ENCODE results near the gene BCAS3. TPM values are rescaled to one million over a fixed set of nuclear protein-coding genes. Genes with fewer than 3 reads are reported as not detected.
"Not testable (repeated sequence)": the region's sequence is repeated elsewhere in the genome, so short reads cannot be mapped to it uniquely, and the experiment has no call there.

BCAS3 gene
- total RNA-seq, 3 donors from 2014 or later: 3.6 to 4.2 (median 4.1) TPM

- ATAC-seq (no peak), DNase-seq (no peak)
- Mint-ChIP-seq H3K4me3 (no peak overlapping the region), H3K9me3 (no peaks in the 10 kb centered on the region), H3K4me1 (ENCODE audit: low read depth) (no peaks in the 10 kb centered on the region), H3K27me3 (ENCODE audit: low read depth) (no peaks in the 10 kb centered on the region), H3K36me3 (ENCODE audit: insufficient read depth) (peaks cover 15% of the 10 kb centered on the region)
These were observed 315.8 kb downstream of the BCAS3 start for GRCh38 chr17:60993497-60993896.

- Mint-ChIP-seq H3K9me3 (no peaks in the 10 kb centered on the region), H3K27me3 (ENCODE audit: low read depth) (no peaks in the 10 kb centered on the region), H3K4me1 (ENCODE audit: low read depth) (no peaks in the 10 kb centered on the region), H3K36me3 (ENCODE audit: insufficient read depth) (peaks cover 13% of the 10 kb centered on the region), H3K4me3 (no peak overlapping the region)
- ATAC-seq (no peak), DNase-seq (no peak)
These were observed 318.0 kb downstream of the BCAS3 start for GRCh38 chr17:60995680-60996079.

GRCh38 chr17:61000911-61001310 lies 323.3 kb downstream of the BCAS3 start:
- Mint-ChIP-seq H3K36me3 (ENCODE audit: insufficient read depth) (peaks cover 5% of the 10 kb centered on the region), H3K27me3 (ENCODE audit: low read depth) (no peaks in the 10 kb centered on the region), H3K4me3 (no peak overlapping the region), H3K9me3 (no peaks in the 10 kb centered on the region), H3K4me1 (ENCODE audit: low read depth) (no peaks in the 10 kb centered on the region)
- no peak for ATAC-seq
- no peak for DNase-seq

- no peak overlapping the region for H3K4me3 Mint-ChIP-seq
- H3K4me1 Mint-ChIP-seq (ENCODE audit: low read depth): no peaks in the 10 kb centered on the region
- peaks cover 5% of the 10 kb centered on the region for H3K36me3 Mint-ChIP-seq (ENCODE audit: insufficient read depth)
- H3K27me3 Mint-ChIP-seq (ENCODE audit: low read depth): no peaks in the 10 kb centered on the region
- ATAC-seq (no peak), DNase-seq (no peak)
- H3K9me3 Mint-ChIP-seq: no peaks in the 10 kb centered on the region
These were observed 324.7 kb downstream of the BCAS3 start for GRCh38 chr17:61002316-61002736.

- H3K4me3 Mint-ChIP-seq: no peak overlapping the region
- no peaks in the 10 kb centered on the region for H3K27me3 Mint-ChIP-seq (ENCODE audit: low read depth)
- no peaks in the 10 kb centered on the region for H3K9me3 Mint-ChIP-seq
- DNase-seq (no peak), ATAC-seq (no peak)
- H3K4me1 Mint-ChIP-seq (ENCODE audit: low read depth): no peaks in the 10 kb centered on the region
- peaks cover 8% of the 10 kb centered on the region for H3K36me3 Mint-ChIP-seq (ENCODE audit: insufficient read depth)
These were observed 327.7 kb downstream of the BCAS3 start for GRCh38 chr17:61005358-61005757.

GRCh38 chr17:61005958-61006357 lies 328.3 kb downstream of the BCAS3 start:
- H3K9me3 Mint-ChIP-seq; H3K4me3 Mint-ChIP-seq; H3K27me3 Mint-ChIP-seq (ENCODE audit: low read depth); H3K36me3 Mint-ChIP-seq (ENCODE audit: insufficient read depth); H3K4me1 Mint-ChIP-seq (ENCODE audit: low read depth); ATAC-seq; DNase-seq: not testable (repeated sequence)

- Mint-ChIP-seq H3K9me3 (no peaks in the 10 kb centered on the region), H3K36me3 (ENCODE audit: insufficient read depth) (peaks cover 8% of the 10 kb centered on the region), H3K27me3 (ENCODE audit: low read depth) (no peaks in the 10 kb centered on the region), H3K4me3 (no peak overlapping the region), H3K4me1 (ENCODE audit: low read depth) (no peaks in the 10 kb centered on the region)
- DNase-seq (no peak), ATAC-seq (no peak)
These were observed 330.3 kb downstream of the BCAS3 start for GRCh38 chr17:61007980-61008379.

- DNase-seq (no peak), ATAC-seq (no peak)
- peaks cover 5% of the 10 kb centered on the region for H3K36me3 Mint-ChIP-seq (ENCODE audit: insufficient read depth)
- no peaks in the 10 kb centered on the region for H3K9me3 Mint-ChIP-seq
- no peak overlapping the region for H3K4me3 Mint-ChIP-seq
- no peaks in the 10 kb centered on the region for H3K27me3 Mint-ChIP-seq (ENCODE audit: low read depth)
- H3K4me1 Mint-ChIP-seq (ENCODE audit: low read depth): no peaks in the 10 kb centered on the region
These were observed 332.0 kb downstream of the BCAS3 start for GRCh38 chr17:61009663-61010062.

GRCh38 chr17:61010661-61011170 lies 333.1 kb downstream of the BCAS3 start:
- H3K36me3 Mint-ChIP-seq (ENCODE audit: insufficient read depth): peaks cover 3% of the 10 kb centered on the region
- no peaks in the 10 kb centered on the region for H3K4me1 Mint-ChIP-seq (ENCODE audit: low read depth)
- no peak for ATAC-seq
- H3K27me3 Mint-ChIP-seq (ENCODE audit: low read depth): no peaks in the 10 kb centered on the region
- H3K4me3 Mint-ChIP-seq: no peak overlapping the region
- H3K9me3 Mint-ChIP-seq: no peaks in the 10 kb centered on the region
- DNase-seq: no peak

GRCh38 chr17:61011251-61011650 lies 333.6 kb downstream of the BCAS3 start:
- Mint-ChIP-seq H3K36me3 (ENCODE audit: insufficient read depth) (peaks cover 6% of the 10 kb centered on the region), H3K27me3 (ENCODE audit: low read depth) (no peaks in the 10 kb centered on the region), H3K9me3 (no peaks in the 10 kb centered on the region), H3K4me3 (no peak overlapping the region), H3K4me1 (ENCODE audit: low read depth) (no peaks in the 10 kb centered on the region)
- no peak for ATAC-seq
- no peak for DNase-seq

- Mint-ChIP-seq H3K4me1 (ENCODE audit: low read depth) (no peaks in the 10 kb centered on the region), H3K36me3 (ENCODE audit: insufficient read depth) (peaks cover 7% of the 10 kb centered on the region), H3K4me3 (no peak overlapping the region), H3K27me3 (ENCODE audit: low read depth) (no peaks in the 10 kb centered on the region), H3K9me3 (no peaks in the 10 kb centered on the region)
- ATAC-seq (no peak), DNase-seq (no peak)
These were observed 338.3 kb downstream of the BCAS3 start for GRCh38 chr17:61015966-61016365.

GRCh38 chr17:61017317-61018006 lies 339.8 kb downstream of the BCAS3 start:
- no peaks in the 10 kb centered on the region for H3K27me3 Mint-ChIP-seq (ENCODE audit: low read depth)
- no peak overlapping the region for H3K4me3 Mint-ChIP-seq
- H3K9me3 Mint-ChIP-seq: no peaks in the 10 kb centered on the region
- H3K4me1 Mint-ChIP-seq (ENCODE audit: low read depth): no peaks in the 10 kb centered on the region
- no peak for ATAC-seq
- peaks cover 7% of the 10 kb centered on the region for H3K36me3 Mint-ChIP-seq (ENCODE audit: insufficient read depth)
- no peak for DNase-seq

GRCh38 chr17:61018938-61019337 lies 341.3 kb downstream of the BCAS3 start:
- H3K27me3 Mint-ChIP-seq (ENCODE audit: low read depth): no peaks in the 10 kb centered on the region
- ATAC-seq (no peak), DNase-seq (no peak)
- H3K36me3 Mint-ChIP-seq (ENCODE audit: insufficient read depth): peaks cover 7% of the 10 kb centered on the region
- no peaks in the 10 kb centered on the region for H3K4me1 Mint-ChIP-seq (ENCODE audit: low read depth)
- H3K4me3 Mint-ChIP-seq: no peak overlapping the region
- no peaks in the 10 kb centered on the region for H3K9me3 Mint-ChIP-seq

- no peaks in the 10 kb centered on the region for H3K9me3 Mint-ChIP-seq
- ATAC-seq (no peak), DNase-seq (no peak)
- peaks cover 2% of the 10 kb centered on the region for H3K36me3 Mint-ChIP-seq (ENCODE audit: insufficient read depth)
- H3K4me1 Mint-ChIP-seq (ENCODE audit: low read depth): peaks cover 2% of the 10 kb centered on the region
- H3K4me3 Mint-ChIP-seq: no peak overlapping the region
- H3K27me3 Mint-ChIP-seq (ENCODE audit: low read depth): no peaks in the 10 kb centered on the region
These were observed 346.3 kb downstream of the BCAS3 start for GRCh38 chr17:61023996-61024395.

- DNase-seq (no peak), ATAC-seq (no peak)
- Mint-ChIP-seq H3K9me3 (no peaks in the 10 kb centered on the region), H3K27me3 (ENCODE audit: low read depth) (no peaks in the 10 kb centered on the region), H3K4me3 (no peak overlapping the region), H3K4me1 (ENCODE audit: low read depth) (peaks cover 2% of the 10 kb centered on the region), H3K36me3 (ENCODE audit: insufficient read depth) (peaks cover 2% of the 10 kb centered on the region)
These were observed 349.2 kb downstream of the BCAS3 start for GRCh38 chr17:61026818-61027217.
